OCI-LY3 (cell line): ENCODE results near the gene EYA2.

Experiments used
- CTCF ChIP-seq: fragments of 200-600, 300-600 bp; sonication (generic); IDR thresholded peaks from 2 replicates; pipeline ENCODE4 v1.5.1; 2014; ENCODE audit warnings: antibody characterized with exemption, low read length, low read depth
- EZH2phosphoT487 ChIP-seq: fragments of 200-600 bp; shearing (Covaris generic); IDR thresholded peaks from 2 replicates; pipeline ENCODE4 v1.6.1; 2018; ENCODE audit warnings: antibody characterized with exemption, mixed run types, low read depth

- TF ChIP-seq CTCF = no peak
- no peak for TF ChIP-seq EZH2phosphoT487
These were observed 249.0 kb downstream of the EYA2 start for GRCh38 chr20:47143657-47144056.
